LNCaP clone FGC (cell line): ENCODE results near the gene PDRG1.

Experiments used
- DNase-seq: peaks from one replicate; pipeline ENCODE4 v3.0.0-alpha.2; 2011; ENCODE audit warnings: low read depth
- H3K4me3 ChIP-seq: 2 replicates; pipeline ENCODE4 v1.5.1; 2011; ENCODE audit warnings: mild to moderate bottlenecking, low read depth, low read length, control low read depth
- TF ChIP-seq, protein P1 (sequence below): IDR thresholded peaks from 2 replicates; pipeline ENCODE4 v1.5.1; 2012; ENCODE audit warnings: mild to moderate bottlenecking; ENCODE audit not compliant: control insufficient read depth, insufficient read depth; ENCODE audit errors: extremely low read depth

The PDRG1 gene

GRCh38 chr20:31975874-31976273 lies 24.0 kb upstream of the PDRG1 start:
- TF ChIP-seq, protein P1, sequence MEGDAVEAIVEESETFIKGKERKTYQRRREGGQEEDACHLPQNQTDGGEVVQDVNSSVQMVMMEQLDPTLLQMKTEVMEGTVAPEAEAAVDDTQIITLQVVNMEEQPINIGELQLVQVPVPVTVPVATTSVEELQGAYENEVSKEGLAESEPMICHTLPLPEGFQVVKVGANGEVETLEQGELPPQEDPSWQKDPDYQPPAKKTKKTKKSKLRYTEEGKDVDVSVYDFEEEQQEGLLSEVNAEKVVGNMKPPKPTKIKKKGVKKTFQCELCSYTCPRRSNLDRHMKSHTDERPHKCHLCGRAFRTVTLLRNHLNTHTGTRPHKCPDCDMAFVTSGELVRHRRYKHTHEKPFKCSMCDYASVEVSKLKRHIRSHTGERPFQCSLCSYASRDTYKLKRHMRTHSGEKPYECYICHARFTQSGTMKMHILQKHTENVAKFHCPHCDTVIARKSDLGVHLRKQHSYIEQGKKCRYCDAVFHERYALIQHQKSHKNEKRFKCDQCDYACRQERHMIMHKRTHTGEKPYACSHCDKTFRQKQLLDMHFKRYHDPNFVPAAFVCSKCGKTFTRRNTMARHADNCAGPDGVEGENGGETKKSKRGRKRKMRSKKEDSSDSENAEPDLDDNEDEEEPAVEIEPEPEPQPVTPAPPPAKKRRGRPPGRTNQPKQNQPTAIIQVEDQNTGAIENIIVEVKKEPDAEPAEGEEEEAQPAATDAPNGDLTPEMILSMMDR, result no peak
- DNase-seq, result no peak
- no peak overlapping the region for H3K4me3 ChIP-seq

DNA sequence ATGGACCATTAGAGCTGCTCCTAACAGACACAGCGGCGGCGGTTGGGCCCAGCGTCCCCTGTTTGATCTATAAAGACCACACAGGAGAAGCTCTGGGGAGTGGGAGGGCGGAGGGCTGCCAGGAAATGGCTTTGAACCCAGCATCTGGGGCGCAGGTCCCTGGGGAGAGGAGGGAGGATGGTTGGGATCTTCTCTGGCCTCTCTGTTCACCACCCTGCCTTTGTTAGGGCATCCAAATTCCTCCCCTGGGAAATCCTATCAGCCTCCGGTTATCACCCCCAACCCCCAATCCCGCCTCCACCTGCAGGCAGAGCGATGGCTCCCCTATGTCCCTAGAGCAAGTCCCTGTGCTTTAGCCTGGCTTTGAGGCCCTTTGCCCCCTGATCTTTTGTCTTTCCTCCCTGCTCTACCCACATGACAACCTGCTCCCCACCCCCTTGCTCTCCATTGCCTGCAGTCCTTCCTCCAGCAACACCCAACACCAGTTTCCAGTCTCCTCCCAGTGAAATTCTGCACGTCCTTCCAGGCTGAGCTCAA lies 23.2 kb upstream of the PDRG1 start:
- no peak for DNase-seq
- TF ChIP-seq, protein P1, result no peak
- no peak overlapping the region for H3K4me3 ChIP-seq

GRCh38 chr20:31974296-31974695 lies 22.4 kb upstream of the PDRG1 start:
- TF ChIP-seq, protein P1, result no peak
- no peak overlapping the region for H3K4me3 ChIP-seq
- no peak for DNase-seq

- no peak overlapping the region for H3K4me3 ChIP-seq
- no peak for DNase-seq
- TF ChIP-seq, protein P1, result no peak
These were observed 20.7 kb upstream of the PDRG1 start for GRCh38 chr20:31972471-31973021.

GRCh38 chr20:31969991-31970390 lies 18.1 kb upstream of the PDRG1 start:
- TF ChIP-seq, protein P1, result no peak
- no peak for DNase-seq
- no peak overlapping the region for H3K4me3 ChIP-seq

GRCh38 chr20:31968291-31969126 lies 16.7 kb upstream of the PDRG1 start:
- no peak overlapping the region for H3K4me3 ChIP-seq
- TF ChIP-seq, protein P1, result no peak
- no peak for DNase-seq
